Stomach smooth muscle (tissue), 2 donors: ENCODE measurements around the gene GNG12.
"Not testable (repeated sequence)": the region's sequence is repeated elsewhere in the genome, so short reads cannot be mapped to it uniquely, and the experiment has no call there.

Source experiments
- H3K27ac ChIP-seq: one replicate; pipeline ENCODE4 v1.7.0; 2013; ENCODE audit warnings: mild to moderate bottlenecking, low read length, inconsistent platforms
- H3K27me3 ChIP-seq, 2 donors: one replicate each; pipeline ENCODE4 v1.7.0; 2013; ENCODE audit warnings: low read length in 2 of 2; ENCODE audit not compliant: insufficient read depth in 2 of 2, control insufficient read depth in 1 of 2
- H3K36me3 ChIP-seq, 2 donors: one replicate each; pipeline ENCODE4 v1.7.0; 2013; ENCODE audit warnings: low read length in 2 of 2; ENCODE audit not compliant: control insufficient read depth in 2 of 2, insufficient read depth in 2 of 2
- H3K4me1 ChIP-seq: one replicate; pipeline ENCODE4 v1.7.0; 2013; ENCODE audit warnings: low read length; ENCODE audit not compliant: control insufficient read depth, insufficient read depth
- H3K4me3 ChIP-seq, 2 donors: one replicate each; pipeline ENCODE4 v1.7.0; 2013; ENCODE audit warnings: low read length in 2 of 2
- H3K9ac ChIP-seq, 2 donors: one replicate each; pipeline ENCODE4 v1.7.0; 2013; ENCODE audit warnings: low read length in 2 of 2, mild to moderate bottlenecking in 1 of 2
- H3K9me3 ChIP-seq, 2 donors: one replicate each; pipeline ENCODE4 v1.7.0; 2013; ENCODE audit warnings: low read length in 2 of 2; ENCODE audit not compliant: control insufficient read depth in 2 of 2
- donor health status: healthy.
- donor health status: Pancreatic carcinoma.

The GNG12 gene

GRCh38 chr1:67674260-67675011 is 158.8 kb downstream of the GNG12 start:
- Histone ChIP-seq H3K9me3 (no peaks in the 10 kb centered on the region), H3K27me3 (no peaks in the 10 kb centered on the region), H3K36me3 (no peaks in the 10 kb centered on the region), H3K4me1 (no peaks in the 10 kb centered on the region), H3K9ac (no peak overlapping the region), H3K27ac (no peak overlapping the region), H3K4me3 (no peak overlapping the region)

GRCh38 chr1:67673468-67674201 is 159.6 kb downstream of the GNG12 start:
- H3K9ac ChIP-seq: no peak overlapping the region
- H3K9me3 ChIP-seq: no peaks in the 10 kb centered on the region
- H3K27ac ChIP-seq: no peak overlapping the region
- H3K36me3 ChIP-seq: no peaks in the 10 kb centered on the region
- no peaks in the 10 kb centered on the region for H3K4me1 ChIP-seq
- no peaks in the 10 kb centered on the region for H3K27me3 ChIP-seq
- H3K4me3 ChIP-seq: no peak overlapping the region

- Histone ChIP-seq H3K27ac (no peak overlapping the region), H3K9ac (no peak overlapping the region), H3K4me3 (no peak overlapping the region), H3K27me3 (no peaks in the 10 kb centered on the region), H3K9me3 (no peaks in the 10 kb centered on the region), H3K36me3 (no peaks in the 10 kb centered on the region), H3K4me1 (no peaks in the 10 kb centered on the region)
Measured at GRCh38 chr1:67672260-67672803, 160.9 kb downstream of the GNG12 start.

- Histone ChIP-seq H3K27ac (no peak overlapping the region), H3K36me3 (no peaks in the 10 kb centered on the region), H3K9me3 (no peaks in the 10 kb centered on the region), H3K4me3 (no peak overlapping the region), H3K27me3 (no peaks in the 10 kb centered on the region), H3K4me1 (no peaks in the 10 kb centered on the region), H3K9ac (no peak overlapping the region)
Measured at GRCh38 chr1:67668660-67669059, 164.6 kb downstream of the GNG12 start.

GRCh38 chr1:67666636-67667035 is 166.6 kb downstream of the GNG12 start:
- Histone ChIP-seq H3K9me3 (no peaks in the 10 kb centered on the region), H3K27me3 (no peaks in the 10 kb centered on the region)

GRCh38 chr1:67665307-67665706 is 168.0 kb downstream of the GNG12 start:
- not testable (repeated sequence) for H3K9me3 ChIP-seq, H3K9ac ChIP-seq, H3K27ac ChIP-seq, H3K4me1 ChIP-seq, H3K4me3 ChIP-seq, H3K27me3 ChIP-seq, H3K36me3 ChIP-seq

More at GRCh38 chr1:67666636-67667035, 166.6 kb downstream of the GNG12 start:
- Histone ChIP-seq H3K36me3 (no peaks in the 10 kb centered on the region), H3K4me3 (no peak overlapping the region), H3K4me1 (no peaks in the 10 kb centered on the region), H3K27ac (no peak overlapping the region), H3K9ac (no peak overlapping the region)

- Histone ChIP-seq H3K4me1 (no peaks in the 10 kb centered on the region), H3K36me3 (no peaks in the 10 kb centered on the region), H3K9me3 (no peaks in the 10 kb centered on the region), H3K27me3 (no peaks in the 10 kb centered on the region), H3K27ac (no peak overlapping the region), H3K4me3 (no peak overlapping the region), H3K9ac (no peak overlapping the region)
Measured at GRCh38 chr1:67664048-67664447, 169.2 kb downstream of the GNG12 start.

GRCh38 chr1:67662884-67663283 is 170.4 kb downstream of the GNG12 start:
- Histone ChIP-seq H3K4me1 (no peaks in the 10 kb centered on the region), H3K9ac (no peak overlapping the region), H3K9me3 (no peaks in the 10 kb centered on the region), H3K27me3 (no peaks in the 10 kb centered on the region), H3K4me3 (no peak overlapping the region), H3K27ac (no peak overlapping the region), H3K36me3 (no peaks in the 10 kb centered on the region)

- Histone ChIP-seq H3K27me3 (no peaks in the 10 kb centered on the region), H3K9ac (no peak overlapping the region), H3K9me3 (no peaks in the 10 kb centered on the region), H3K4me1 (no peaks in the 10 kb centered on the region), H3K27ac (no peak overlapping the region), H3K4me3 (no peak overlapping the region), H3K36me3 (no peaks in the 10 kb centered on the region)
Measured at GRCh38 chr1:67659229-67659628, 174.0 kb downstream of the GNG12 start.

- not testable (repeated sequence) for H3K9ac ChIP-seq, H3K4me1 ChIP-seq, H3K27me3 ChIP-seq, H3K9me3 ChIP-seq, H3K36me3 ChIP-seq, H3K4me3 ChIP-seq, H3K27ac ChIP-seq
Measured at GRCh38 chr1:67657152-67657551, 176.1 kb downstream of the GNG12 start.

GRCh38 chr1:67655581-67655980 is 177.7 kb downstream of the GNG12 start:
- Histone ChIP-seq H3K4me3 (no peak overlapping the region), H3K27me3 (no peaks in the 10 kb centered on the region), H3K9ac (no peak overlapping the region), H3K9me3 (no peaks in the 10 kb centered on the region), H3K27ac (no peak overlapping the region), H3K36me3 (no peaks in the 10 kb centered on the region), H3K4me1 (no peaks in the 10 kb centered on the region)
